HG03378 (cell line): Measurements from ENCODE around the gene ZKSCAN5.
A peak's percentile ranks its signal among the peaks of the same experiment; 100 is the strongest.

Experiments
- ATAC-seq: cut with Tn5 transposase; IDR thresholded peaks from one replicate; pipeline ENCODE4 v1.9.1; 2021; ENCODE audit warnings: mild to moderate bottlenecking, moderate library complexity; ENCODE audit not compliant: unreplicated experiment

The ZKSCAN5 gene

GRCh38 chr7:99504603-99505323 lies at the start of gene ZKSCAN5:
ZKSCAN5 (plus strand) TSS chr7:99504662; CDS start chr7:99506045, 1,383 bp downstream.
- peak; percentile 66 for ATAC-seq

- no peak for ATAC-seq
Measured at GRCh38 chr7:99455874-99456273, 48.6 kb upstream of the ZKSCAN5 start.

GRCh38 chr7:99456288-99456687 lies 48.2 kb upstream of the ZKSCAN5 start:
- no peak for ATAC-seq

DNA sequence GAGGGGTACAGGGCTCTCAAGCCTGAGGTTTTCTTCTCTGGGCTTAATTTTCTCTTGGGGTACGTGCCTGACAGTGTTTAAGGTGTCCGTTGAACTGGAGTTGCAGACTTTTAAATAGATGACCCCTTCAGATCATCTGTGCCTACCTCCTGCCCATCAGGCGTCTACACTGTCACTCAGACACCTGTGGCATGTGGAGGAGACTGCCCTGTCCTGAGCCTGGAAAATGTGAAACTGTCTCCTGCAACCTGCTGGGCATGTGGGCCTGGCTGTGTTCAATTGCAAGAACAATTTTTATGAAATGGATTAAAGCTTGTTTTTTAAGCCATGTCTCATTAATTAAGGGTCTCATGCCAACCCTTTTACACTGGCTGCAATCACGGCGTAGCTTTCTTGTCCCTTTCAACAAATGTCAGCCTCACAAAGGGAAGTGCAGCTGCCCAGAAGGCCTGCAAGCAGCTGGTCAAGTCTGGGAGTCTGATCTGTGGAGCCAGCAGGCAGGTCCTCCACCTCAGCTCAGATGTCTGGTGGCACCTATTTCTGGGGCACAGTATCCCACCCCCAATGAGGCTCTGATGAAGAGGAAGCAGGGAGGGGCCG lies 47.3 kb upstream of the ZKSCAN5 start:
- ATAC-seq: no peak

DNA sequence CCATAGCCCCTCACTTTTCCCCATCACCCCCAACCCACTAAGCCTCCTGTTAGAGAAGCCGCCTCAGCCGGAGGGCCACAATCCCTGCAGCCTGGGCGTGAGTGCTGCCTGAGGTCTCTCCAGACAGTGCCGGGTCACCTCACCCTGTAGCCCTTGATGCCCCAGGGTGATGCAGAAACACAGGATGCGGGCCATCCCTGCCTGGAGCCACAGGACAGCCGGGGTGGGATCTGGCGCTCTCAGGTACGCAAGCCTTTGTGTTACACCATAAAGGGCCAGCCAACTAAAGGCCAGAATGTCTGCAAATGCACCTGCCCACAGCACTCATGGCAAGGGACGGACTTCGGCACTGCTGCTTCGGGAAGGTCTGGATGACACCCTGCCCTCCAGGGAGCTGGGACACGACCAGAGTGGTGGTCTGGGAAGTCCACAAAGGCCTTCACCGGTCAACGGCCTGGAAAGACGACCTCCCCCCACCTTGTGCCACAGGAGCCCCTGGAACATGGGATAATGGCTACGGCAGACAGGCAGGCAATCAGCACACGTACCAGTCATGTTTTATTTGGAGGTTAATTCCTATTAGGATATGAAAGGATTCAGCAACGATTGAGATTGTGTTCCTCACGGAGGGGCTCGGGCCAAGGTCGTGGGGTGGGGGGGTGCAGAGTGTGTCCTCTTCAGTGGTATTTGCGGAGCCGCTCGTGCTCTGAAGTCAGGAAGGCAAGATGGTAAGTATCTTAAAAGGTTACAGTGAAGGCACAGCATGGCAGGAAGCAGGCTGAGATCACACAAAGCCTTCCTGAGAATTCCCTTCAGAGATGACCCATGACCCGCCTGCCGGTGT lies 46.6 kb upstream of the ZKSCAN5 start:
- no peak for ATAC-seq

DNA sequence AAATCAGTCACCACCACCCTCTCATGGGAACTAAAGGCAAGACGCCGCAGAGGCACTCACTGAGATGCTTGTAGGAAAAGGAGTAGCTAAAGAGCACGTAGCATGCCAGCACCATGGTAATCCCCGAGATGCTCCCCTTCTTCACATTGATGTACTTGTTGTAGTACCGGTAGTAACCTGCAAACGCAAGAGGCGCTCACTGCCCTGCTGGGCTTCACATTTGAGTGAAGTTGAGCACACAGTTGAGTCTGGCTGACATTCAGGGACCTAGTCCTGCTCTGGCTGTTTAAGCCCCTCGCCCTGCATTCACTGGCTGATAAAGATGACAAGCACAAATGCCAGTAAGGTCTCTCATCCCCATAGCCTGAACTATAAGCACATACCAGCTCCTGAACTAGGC lies 45.4 kb upstream of the ZKSCAN5 start:
- no peak for ATAC-seq

DNA sequence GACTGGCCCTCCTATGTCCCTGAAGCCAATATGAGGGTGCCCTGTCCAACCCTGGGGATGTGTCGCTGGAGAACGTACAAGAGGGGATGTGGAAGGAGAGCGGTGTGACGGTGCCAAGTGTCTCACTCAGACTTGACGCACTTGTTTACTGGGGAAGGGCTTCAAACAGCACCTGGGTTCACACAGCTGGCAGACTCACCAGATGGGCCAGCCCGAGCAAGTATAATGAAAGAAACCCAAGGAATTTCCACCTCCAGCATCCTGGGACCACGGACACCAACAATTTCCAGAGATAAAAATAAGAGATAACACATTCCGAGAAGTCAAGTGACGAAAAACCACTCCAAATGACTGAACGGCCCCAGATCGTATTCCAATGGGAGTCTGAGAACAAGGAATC lies 43.8 kb upstream of the ZKSCAN5 start:
- ATAC-seq: no peak

GRCh38 chr7:99461221-99461620 lies 43.2 kb upstream of the ZKSCAN5 start:
- no peak for ATAC-seq

DNA sequence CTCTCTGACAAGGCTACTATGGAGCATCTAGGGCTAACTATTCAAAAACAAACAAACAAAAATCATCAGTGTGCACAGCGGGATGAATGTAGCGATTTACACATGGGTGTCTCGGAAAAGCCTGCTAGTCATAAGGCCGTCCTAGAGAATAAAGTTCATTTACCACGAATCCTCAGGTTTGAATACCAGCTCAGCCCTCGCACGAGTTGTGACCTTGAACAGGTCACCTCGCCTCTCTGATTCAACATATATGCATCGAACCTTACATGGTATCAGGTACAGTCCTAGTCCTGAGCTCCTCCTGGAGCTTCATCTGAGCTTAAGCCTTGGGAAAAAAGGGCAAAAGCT lies 39.1 kb upstream of the ZKSCAN5 start:
- no peak for ATAC-seq

DNA sequence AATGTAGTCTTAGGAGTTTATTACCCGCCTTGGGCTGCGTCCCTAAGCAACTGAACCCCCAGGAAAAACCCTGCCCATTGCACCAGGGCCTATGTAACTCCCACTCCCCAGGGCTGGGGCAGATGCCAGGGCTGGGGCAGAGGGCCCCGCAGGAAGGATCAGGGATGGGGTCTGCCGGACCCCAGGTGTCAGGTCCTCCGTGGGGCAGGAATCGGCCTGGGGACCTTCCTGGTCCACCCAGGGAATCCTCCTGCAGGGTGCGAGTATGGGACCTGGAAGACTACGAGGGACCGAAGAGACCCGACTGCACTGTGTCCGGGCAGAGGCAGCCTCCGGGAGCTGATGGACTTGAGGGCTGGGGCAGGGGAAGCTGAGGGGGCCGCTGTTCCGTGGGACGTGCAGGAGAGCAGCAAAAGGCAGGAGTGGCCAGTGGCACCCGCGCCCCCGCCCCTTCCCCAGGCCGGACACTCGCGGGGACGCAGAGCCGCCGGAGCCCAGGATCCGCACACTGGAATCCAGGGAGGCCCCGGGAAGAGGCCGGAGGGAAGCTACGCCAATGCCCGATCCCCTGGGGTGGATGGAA lies 36.0 kb upstream of the ZKSCAN5 start:
- no peak for ATAC-seq

DNA sequence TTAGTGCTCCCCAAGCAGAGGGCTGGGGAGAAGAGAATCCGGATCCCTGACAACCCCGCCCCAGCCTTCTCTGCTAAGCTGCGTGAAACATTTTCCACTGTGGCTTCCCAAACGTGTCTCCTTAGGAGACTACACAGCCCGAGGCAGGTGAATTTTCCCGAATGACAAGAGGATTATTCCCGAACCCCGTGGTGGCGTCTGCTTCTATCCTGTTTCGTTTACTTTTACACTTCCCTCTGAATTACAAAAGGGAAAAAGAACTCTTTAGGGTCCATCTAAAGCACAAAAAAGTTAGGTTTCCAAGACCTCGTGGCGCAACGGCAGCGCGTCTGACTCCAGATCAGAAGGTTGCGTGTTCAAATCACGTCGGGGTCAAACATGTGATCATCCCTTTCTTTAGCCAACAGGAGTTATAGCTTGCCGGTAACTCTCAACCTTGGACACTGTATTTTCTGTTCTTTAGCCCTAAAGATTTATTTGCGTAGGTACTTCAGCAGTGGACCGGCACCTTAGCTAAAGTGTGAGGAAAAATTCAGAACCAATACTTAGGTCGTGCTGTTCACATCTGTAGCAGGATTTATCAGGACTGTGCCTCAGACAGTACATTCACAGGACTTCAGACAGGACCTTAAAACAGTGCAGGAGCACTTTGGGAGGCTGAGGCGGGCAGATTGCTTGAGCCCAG lies 34.9 kb upstream of the ZKSCAN5 start:
- ATAC-seq: no peak

GRCh38 chr7:99472561-99473314 lies 31.7 kb upstream of the ZKSCAN5 start, which contains the start of gene ZNF789:
ZNF789 (plus strand) TSS chr7:99472890; CDS start chr7:99476457, 3,567 bp downstream.
- ATAC-seq: peak; percentile 65

- ATAC-seq: no peak
Measured at GRCh38 chr7:99473315-99473596, 31.2 kb upstream of the ZKSCAN5 start.

DNA sequence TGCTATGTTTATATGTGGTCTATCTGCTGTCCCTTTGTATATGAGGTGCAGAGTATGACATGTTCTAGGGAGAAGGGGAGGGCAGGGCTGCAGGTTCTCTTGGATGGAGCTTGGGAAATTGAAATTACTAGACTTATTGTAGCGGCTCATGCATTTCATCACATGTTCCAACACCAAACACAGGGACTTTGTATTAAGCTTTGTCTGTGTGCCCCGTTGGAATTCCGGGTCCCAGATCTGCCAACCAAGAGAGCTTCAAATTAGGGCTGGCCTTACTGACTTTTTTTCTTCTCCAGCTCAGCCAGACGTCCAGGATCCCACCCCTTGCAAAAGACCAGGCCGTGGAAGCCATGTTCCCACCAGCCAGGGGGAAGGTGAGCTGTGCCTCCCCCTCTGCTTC lies 28.4 kb upstream of the ZKSCAN5 start:
- no peak for ATAC-seq

DNA sequence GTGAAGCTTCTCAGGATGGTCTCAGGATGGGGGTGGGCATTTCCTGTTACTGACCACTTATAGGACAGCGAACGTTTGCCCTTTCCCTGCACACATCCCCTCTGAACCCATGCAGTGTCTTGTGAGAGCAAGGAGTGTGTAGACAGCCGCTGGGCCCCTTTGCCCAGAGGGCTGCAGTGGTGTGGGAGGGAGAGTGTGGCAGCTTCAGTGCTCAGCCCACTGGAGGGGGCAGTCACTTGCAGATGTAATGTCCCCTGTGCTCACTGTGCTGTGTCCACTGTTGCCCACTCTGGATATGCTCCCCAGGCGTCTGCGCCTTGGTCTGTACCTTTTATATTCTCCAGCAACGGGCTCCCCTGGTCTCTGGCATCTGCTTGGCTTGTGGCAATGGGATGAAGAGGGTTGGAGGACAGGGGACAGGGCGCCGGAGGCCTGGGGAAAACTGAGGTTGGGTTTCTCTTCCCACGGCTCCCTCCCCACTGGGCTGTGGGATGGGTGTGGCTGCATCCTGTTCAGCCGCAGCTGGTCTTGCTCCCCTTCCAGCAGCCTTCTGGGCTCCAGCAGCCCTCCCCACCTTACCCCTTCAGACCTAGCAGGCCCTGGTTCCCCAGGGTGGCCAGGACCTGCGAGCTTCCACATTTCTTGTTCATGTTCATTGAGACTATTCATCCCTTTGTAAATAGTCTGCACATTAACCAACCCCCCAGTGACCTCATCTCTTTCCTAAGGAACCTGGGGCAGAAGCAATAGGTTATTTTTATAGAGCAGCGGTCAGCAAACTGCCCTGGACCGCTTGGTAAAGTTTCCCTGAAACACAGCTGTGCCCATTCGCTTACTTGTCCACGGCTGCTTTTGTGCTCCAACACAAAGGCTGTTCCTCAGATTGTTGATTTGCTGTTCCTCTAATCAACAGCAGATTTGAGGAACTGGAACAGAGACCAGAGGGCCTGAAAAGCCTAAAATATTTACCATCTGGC lies 25.7 kb upstream of the ZKSCAN5 start:
- no peak for ATAC-seq

- no peak for ATAC-seq
Measured at GRCh38 chr7:99485094-99485493, 19.4 kb upstream of the ZKSCAN5 start.

DNA sequence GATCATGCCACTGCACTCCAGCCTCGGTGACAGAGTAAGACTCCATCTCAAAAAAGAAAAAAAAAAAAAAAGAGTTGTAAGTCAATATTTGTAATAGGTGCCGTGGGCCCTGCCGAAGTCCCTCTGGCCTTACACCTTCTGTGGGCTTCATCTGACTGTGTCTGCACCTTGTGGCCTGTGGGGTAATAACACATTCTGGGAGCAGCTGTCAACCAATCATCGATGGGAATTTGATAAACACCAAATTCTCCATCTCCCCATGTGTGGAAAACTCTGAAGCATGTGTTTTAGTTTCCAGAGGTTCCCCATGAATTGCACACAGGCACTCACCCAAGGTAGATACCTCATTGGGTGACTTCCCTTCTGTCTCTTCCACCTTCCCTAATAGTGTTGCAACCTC lies 15.2 kb upstream of the ZKSCAN5 start:
- no peak for ATAC-seq

GRCh38 chr7:99490878-99491277 lies 13.6 kb upstream of the ZKSCAN5 start:
- ATAC-seq: no peak

DNA sequence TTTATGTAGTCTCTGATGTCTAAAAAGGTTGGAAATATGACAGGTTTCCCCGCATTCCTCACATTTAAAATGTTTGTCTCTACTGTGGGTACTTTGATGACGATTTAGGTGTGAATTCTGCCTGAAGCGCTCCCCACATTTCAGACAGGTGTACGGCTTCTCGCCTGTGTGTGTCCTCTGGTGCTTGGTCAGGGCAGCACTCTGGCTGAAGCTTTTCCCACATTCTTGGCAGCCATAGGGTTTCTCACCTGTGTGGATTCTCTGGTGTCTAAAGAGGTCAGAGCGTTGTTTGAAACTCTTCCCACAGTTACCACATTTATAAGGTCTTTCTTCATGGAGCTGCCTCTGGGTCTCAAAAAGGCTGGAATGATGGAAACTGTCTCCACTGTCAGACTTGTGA lies 10.6 kb upstream of the ZKSCAN5 start:
- ATAC-seq: no peak
